ENCODE results near the gene TMEM62. TPM values are rescaled to one million over a fixed set of nuclear protein-coding genes. Genes with fewer than 3 reads are reported as not detected.

The TMEM62 gene
- total and polyA plus RNA-seq, 9 of the 15 experiments (the other 6 are each of a cell fraction or from before 2014, with no cell fraction given), result 4.4 to 16.6 (median 11.1) TPM

GRCh38 chr15:43209059-43209824 is 75.9 kb downstream of the TMEM62 start:
- Histone ChIP-seq H3K9ac (ENCODE audit: insufficient read depth in 1 of 2, low read depth in 2 of 2, low read length in 2 of 2) (no peak overlapping the region), H3K27me3 (ENCODE audit: control insufficient read depth in 2 of 2, insufficient read depth in 2 of 2, low read length in 2 of 2) (peaks cover 0 to 8% of the 10 kb centered on the region in 2 experiments; a peak in 1 of 5 replicates), H2AFZ (ENCODE audit: low read depth, low read length) (0 out of 2 replicates have a peak overlapping the region, but pooled peaks have one; percentile 1), H3K4me2 (ENCODE audit: insufficient read depth, low read length) (no peak overlapping the region), H3K27ac (ENCODE audit: extremely low read depth, low read depth, low read length) (no peak overlapping the region), H3K4me1 (replicated peaks in 1 of 2; ENCODE audit: control insufficient read depth in 2 of 2, insufficient read depth in 2 of 2, low read length in 2 of 2) (peaks cover 0 to 13% of the 10 kb centered on the region in 2 experiments; a peak in 3 of 5 replicates), H3K79me2 (ENCODE audit: control insufficient read depth, insufficient read depth, low read length) (no peaks in the 10 kb centered on the region), H3K9me1 (ENCODE audit: control insufficient read depth, insufficient read depth, low read length) (no peaks in the 10 kb centered on the region), H3K9me3 (replicated peaks; ENCODE audit: control insufficient read depth, insufficient read depth, low read depth, low read length) (no peaks in the 10 kb centered on the region), H3K4me3 (no peak overlapping the region), H4K20me1 (replicated peaks; ENCODE audit: control insufficient read depth, insufficient read depth, low read length) (no peaks in the 10 kb centered on the region), H3K36me3 (ENCODE audit: control insufficient read depth, insufficient read depth, low read length) (no peaks in the 10 kb centered on the region)
- intact Hi-C loops (cut with micrococcal nuclease), result loop anchor here (1.0 to 2.0 kb wide), 3 partner anchors 16 to 76 kb away; no protein-coding TSS in a partner anchor
- FAIRE-seq (peak; percentile 69), ATAC-seq (peak; percentile 91), DNase-seq (ENCODE audit: extremely low read depth in 1 of 4, low spot score in 3 of 4) (peak; percentile 61 to 78 (median 71))
- BruUV-seq (replicated peaks), result no TSS peak
- POLR2A ChIA-PET, result interaction anchor here (0.6 to 1.1 kb wide), 5 partner anchors 7 to 513 kb away, joined by 3 to 4 read pairs (median 3); no protein-coding TSS in a partner anchor
- in situ Hi-C loops (cut with MboI), result loop anchor here (5.0 kb wide), 1 partner anchor 68 kb away; no protein-coding TSS in a partner anchor
- CTCF ChIA-PET (ENCODE audit: low intra/inter-chr PET ratio), result interaction anchor here (0.6 to 1.7 kb wide), 2 partner anchors 76 to 77 kb away, joined by 3 to 12 read pairs; no protein-coding TSS in a partner anchor
- WGBS (ENCODE audit: insufficient coverage, low coverage, missing lambda C conversion rate), result 60% methylated on average over 13 of the region's 13 CpGs
- TF ChIP-seq SMC3 (conservative IDR thresholded peaks at IDR 0.05; ENCODE audit: insufficient read depth, low read depth, low read length) (peak; percentile 76), RB1 (IDR thresholded peaks at IDR 0.05; ENCODE audit: low read depth) (0 out of 2 replicates have a peak, but pooled peaks have one; percentile 29), SP2 (IDR thresholded peaks at IDR 0.05; ENCODE audit: extremely low read depth, low read depth, low read length, poor library complexity, severe bottlenecking) (no peak), ARID2 (IDR thresholded peaks at IDR 0.05) (peak; percentile 83; the same call in 1 of the 2 replicates), STAG1 (CRISPR knock-in tag; IDR thresholded peaks at IDR 0.05; ENCODE audit: borderline replicate concordance) (peak; percentile 62; the same call in 1 of the 2 replicates), CTCF (IDR thresholded peaks at IDR 0.05 in 2 of 3, conservative IDR thresholded peaks at IDR 0.05 in 1 of 3; ENCODE audit: insufficient read depth in 2 of 3, low read depth in 1 of 3, low read length in 3 of 3) (peak; percentile 74 to 83 (median 79))
- TF ChIP-seq, protein P1, sequence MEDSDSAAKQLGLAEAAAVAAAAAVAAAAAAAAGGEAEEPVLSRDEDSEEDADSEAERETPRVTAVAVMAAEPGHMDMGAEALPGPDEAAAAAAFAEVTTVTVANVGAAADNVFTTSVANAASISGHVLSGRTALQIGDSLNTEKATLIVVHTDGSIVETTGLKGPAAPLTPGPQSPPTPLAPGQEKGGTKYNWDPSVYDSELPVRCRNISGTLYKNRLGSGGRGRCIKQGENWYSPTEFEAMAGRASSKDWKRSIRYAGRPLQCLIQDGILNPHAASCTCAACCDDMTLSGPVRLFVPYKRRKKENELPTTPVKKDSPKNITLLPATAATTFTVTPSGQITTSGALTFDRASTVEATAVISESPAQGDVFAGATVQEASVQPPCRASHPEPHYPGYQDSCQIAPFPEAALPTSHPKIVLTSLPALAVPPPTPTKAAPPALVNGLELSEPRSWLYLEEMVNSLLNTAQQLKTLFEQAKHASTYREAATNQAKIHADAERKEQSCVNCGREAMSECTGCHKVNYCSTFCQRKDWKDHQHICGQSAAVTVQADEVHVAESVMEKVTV (CRISPR knock-in tag; IDR thresholded peaks at IDR 0.05), result peak; percentile 40; the same call in 1 of the 2 replicates

All from K562 (cell line).